Measurements from ENCODE around the gene SASS6. TPM values are rescaled to one million over a fixed set of nuclear protein-coding genes. Genes with fewer than 3 reads are reported as not detected.

Gene SASS6
- total and polyA plus RNA-seq, 9 of the 15 experiments (the other 6 are each of a cell fraction or from before 2014, with no cell fraction given): 11.6 to 34.1 (median 18.0) TPM

- TF ChIP-seq, protein P1, sequence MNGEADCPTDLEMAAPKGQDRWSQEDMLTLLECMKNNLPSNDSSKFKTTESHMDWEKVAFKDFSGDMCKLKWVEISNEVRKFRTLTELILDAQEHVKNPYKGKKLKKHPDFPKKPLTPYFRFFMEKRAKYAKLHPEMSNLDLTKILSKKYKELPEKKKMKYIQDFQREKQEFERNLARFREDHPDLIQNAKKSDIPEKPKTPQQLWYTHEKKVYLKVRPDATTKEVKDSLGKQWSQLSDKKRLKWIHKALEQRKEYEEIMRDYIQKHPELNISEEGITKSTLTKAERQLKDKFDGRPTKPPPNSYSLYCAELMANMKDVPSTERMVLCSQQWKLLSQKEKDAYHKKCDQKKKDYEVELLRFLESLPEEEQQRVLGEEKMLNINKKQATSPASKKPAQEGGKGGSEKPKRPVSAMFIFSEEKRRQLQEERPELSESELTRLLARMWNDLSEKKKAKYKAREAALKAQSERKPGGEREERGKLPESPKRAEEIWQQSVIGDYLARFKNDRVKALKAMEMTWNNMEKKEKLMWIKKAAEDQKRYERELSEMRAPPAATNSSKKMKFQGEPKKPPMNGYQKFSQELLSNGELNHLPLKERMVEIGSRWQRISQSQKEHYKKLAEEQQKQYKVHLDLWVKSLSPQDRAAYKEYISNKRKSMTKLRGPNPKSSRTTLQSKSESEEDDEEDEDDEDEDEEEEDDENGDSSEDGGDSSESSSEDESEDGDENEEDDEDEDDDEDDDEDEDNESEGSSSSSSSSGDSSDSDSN (IDR thresholded peaks at IDR 0.05; ENCODE audit: borderline replicate concordance in 1 of 2, low read depth in 2 of 2, low read length in 2 of 2): no peak
- TF ChIP-seq KDM2B (CRISPR knock-in tag; IDR thresholded peaks at IDR 0.05): no peak
- TF ChIP-seq SAFB2 (IDR thresholded peaks at IDR 0.05; ENCODE audit: borderline replicate concordance, low read depth, low read length, severe bottlenecking): no peak
- TF ChIP-seq, protein P2, sequence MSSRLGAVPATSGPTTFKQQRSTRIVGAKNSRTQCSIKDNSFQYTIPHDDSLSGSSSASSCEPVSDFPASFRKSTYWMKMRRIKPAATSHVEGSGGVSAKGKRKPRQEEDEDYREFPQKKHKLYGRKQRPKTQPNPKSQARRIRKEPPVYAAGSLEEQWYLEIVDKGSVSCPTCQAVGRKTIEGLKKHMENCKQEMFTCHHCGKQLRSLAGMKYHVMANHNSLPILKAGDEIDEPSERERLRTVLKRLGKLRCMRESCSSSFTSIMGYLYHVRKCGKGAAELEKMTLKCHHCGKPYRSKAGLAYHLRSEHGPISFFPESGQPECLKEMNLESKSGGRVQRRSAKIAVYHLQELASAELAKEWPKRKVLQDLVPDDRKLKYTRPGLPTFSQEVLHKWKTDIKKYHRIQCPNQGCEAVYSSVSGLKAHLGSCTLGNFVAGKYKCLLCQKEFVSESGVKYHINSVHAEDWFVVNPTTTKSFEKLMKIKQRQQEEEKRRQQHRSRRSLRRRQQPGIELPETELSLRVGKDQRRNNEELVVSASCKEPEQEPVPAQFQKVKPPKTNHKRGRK (tag; IDR thresholded peaks at IDR 0.05): peak; percentile 99
- TF ChIP-seq TEAD2 (tag; IDR thresholded peaks at IDR 0.05): no peak
- TF ChIP-seq CCAR2 (IDR thresholded peaks at IDR 0.05; ENCODE audit: low read depth, low read length): no peak
- TF ChIP-seq, protein P3, sequence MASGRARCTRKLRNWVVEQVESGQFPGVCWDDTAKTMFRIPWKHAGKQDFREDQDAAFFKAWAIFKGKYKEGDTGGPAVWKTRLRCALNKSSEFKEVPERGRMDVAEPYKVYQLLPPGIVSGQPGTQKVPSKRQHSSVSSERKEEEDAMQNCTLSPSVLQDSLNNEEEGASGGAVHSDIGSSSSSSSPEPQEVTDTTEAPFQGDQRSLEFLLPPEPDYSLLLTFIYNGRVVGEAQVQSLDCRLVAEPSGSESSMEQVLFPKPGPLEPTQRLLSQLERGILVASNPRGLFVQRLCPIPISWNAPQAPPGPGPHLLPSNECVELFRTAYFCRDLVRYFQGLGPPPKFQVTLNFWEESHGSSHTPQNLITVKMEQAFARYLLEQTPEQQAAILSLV (tag; IDR thresholded peaks at IDR 0.05): no peak
- TF ChIP-seq ZBTB11 (CRISPR knock-in tag; IDR thresholded peaks at IDR 0.05): no peak
- TF ChIP-seq ETS1 (conservative IDR thresholded peaks at IDR 0.05; ENCODE audit: control insufficient read depth, low read depth, low read length): no peak
- no peak; the same call in 1 of the 2 replicates for TF ChIP-seq NR2C1 (IDR thresholded peaks at IDR 0.05)
- no peak for TF ChIP-seq NR2C1 (tag; IDR thresholded peaks at IDR 0.05)
- no peak for TF ChIP-seq MTA3 (IDR thresholded peaks at IDR 0.05; ENCODE audit: borderline replicate concordance)
- TF ChIP-seq, protein P4, sequence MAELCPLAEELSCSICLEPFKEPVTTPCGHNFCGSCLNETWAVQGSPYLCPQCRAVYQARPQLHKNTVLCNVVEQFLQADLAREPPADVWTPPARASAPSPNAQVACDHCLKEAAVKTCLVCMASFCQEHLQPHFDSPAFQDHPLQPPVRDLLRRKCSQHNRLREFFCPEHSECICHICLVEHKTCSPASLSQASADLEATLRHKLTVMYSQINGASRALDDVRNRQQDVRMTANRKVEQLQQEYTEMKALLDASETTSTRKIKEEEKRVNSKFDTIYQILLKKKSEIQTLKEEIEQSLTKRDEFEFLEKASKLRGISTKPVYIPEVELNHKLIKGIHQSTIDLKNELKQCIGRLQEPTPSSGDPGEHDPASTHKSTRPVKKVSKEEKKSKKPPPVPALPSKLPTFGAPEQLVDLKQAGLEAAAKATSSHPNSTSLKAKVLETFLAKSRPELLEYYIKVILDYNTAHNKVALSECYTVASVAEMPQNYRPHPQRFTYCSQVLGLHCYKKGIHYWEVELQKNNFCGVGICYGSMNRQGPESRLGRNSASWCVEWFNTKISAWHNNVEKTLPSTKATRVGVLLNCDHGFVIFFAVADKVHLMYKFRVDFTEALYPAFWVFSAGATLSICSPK (IDR thresholded peaks at IDR 0.05; ENCODE audit: borderline replicate concordance): 0 out of 2 replicates have a peak, but pooled peaks have one; percentile 47
- no peak for TF ChIP-seq SETDB1 (IDR thresholded peaks at IDR 0.05; ENCODE audit: low read length)
Observed at GRCh38 chr1:100065183-100065968, 67.4 kb downstream of the SASS6 start (continued).

Data from K562 (cell line).